K562 (cell line): ENCODE data around the gene SKIDA1. TPM values are rescaled to one million over a fixed set of nuclear protein-coding genes. Genes with fewer than 3 reads are reported as not detected.

Experiments used
- ARHGAP35 ChIP-seq: fragments of 450-650 bp; IDR thresholded peaks from 2 replicates; pipeline ENCODE4 v1.6.1; 2018; ENCODE audit not compliant: partially characterized antibody
- BCOR ChIP-seq: fragments of 450-650 bp; IDR thresholded peaks from 2 replicates; pipeline ENCODE4 v1.6.1; 2016
- CREB3 ChIP-seq: fragments of 450-650 bp; conservative IDR thresholded peaks from 2 replicates; pipeline ENCODE4 v1.6.1; 2016; ENCODE audit warnings: missing genetic modification characterization, low read depth, mild to moderate bottlenecking, missing compliant biosample characterization, moderate library complexity
- ELF4 ChIP-seq: fragments of 450-650 bp; formaldehyde crosslinking; IDR thresholded peaks from 2 replicates; pipeline ENCODE4 v1.4.0; 2022; ENCODE audit warnings: missing genetic modification characterization
- EZH2 ChIP-seq: IDR thresholded peaks from 2 replicates; pipeline ENCODE4 v1.6.1; 2012; ENCODE audit warnings: low read depth, mild to moderate bottlenecking, inconsistent platforms, low read length, borderline replicate concordance
- FIP1L1 ChIP-seq: fragments of 200-400 bp; formaldehyde crosslinking; IDR thresholded peaks from 2 replicates; pipeline ENCODE4 v1.6.1; 2018; ENCODE audit warnings: mild to moderate bottlenecking, low read depth, low read length; ENCODE audit not compliant: poor library complexity, severe bottlenecking
- HDGF ChIP-seq: fragments of 450-650 bp; IDR thresholded peaks from 2 replicates; pipeline ENCODE4 v1.6.1; 2016
- HIVEP1 ChIP-seq: fragments of 250-450 bp; sonication (Bioruptor Pico); IDR thresholded peaks from 2 replicates; pipeline ENCODE4 v1.4.0; 2020; ENCODE audit warnings: mild to moderate bottlenecking
- KLF10 ChIP-seq: fragments of 250-450 bp; sonication (Bioruptor Pico); IDR thresholded peaks from 2 replicates; pipeline ENCODE4 v1.6.1; 2021; ENCODE audit warnings: matching md5 sums
- MBD2 ChIP-seq: sonication (generic); IDR thresholded peaks from 2 replicates; pipeline ENCODE4 v1.6.1; 2016; ENCODE audit warnings: low read depth, borderline replicate concordance
- MEF2A ChIP-seq: IDR thresholded peaks from 2 replicates; pipeline ENCODE4 v1.6.1; 2011; ENCODE audit warnings: low read depth, mild to moderate bottlenecking, low read length, moderate library complexity; ENCODE audit not compliant: control insufficient read depth
- NRF1 ChIP-seq, 2 experiments: fragments of 450-650 bp; IDR thresholded peaks in 1 of 2; conservative IDR thresholded peaks in 1 of 2; 2 replicates each; pipeline ENCODE4 v1.6.1; 2014; ENCODE audit warnings: mild to moderate bottlenecking in 2 of 2
- SNRNP70 ChIP-seq: fragments of 200-400 bp; formaldehyde crosslinking; optimal IDR thresholded peaks from 2 replicates; pipeline ENCODE3; 2017; ENCODE audit warnings: low read depth, low read length
- TCFL5 ChIP-seq: fragments of 250-450 bp; sonication (Bioruptor Pico); conservative IDR thresholded peaks from 2 replicates; pipeline ENCODE4 v1.6.1; 2021; ENCODE audit warnings: mild to moderate bottlenecking, moderate library complexity, matching md5 sums
- THRB ChIP-seq: fragments of 450-650 bp; formaldehyde crosslinking; conservative IDR thresholded peaks from 2 replicates; pipeline ENCODE4 v1.4.0; 2022; ENCODE audit warnings: mild to moderate bottlenecking, missing genetic modification characterization
- ZKSCAN1 ChIP-seq: fragments of 150-350 bp; IDR thresholded peaks from 2 replicates; pipeline ENCODE4 v1.6.1; 2016; ENCODE audit warnings: low read depth, low read length
- ZNF140 ChIP-seq: fragments of 250-450 bp; sonication (Bioruptor Pico); IDR thresholded peaks from 2 replicates; pipeline ENCODE4 v1.8.0; 2021; ENCODE audit warnings: moderate library complexity, mild to moderate bottlenecking, inconsistent platforms
- ZNF507 ChIP-seq: conservative IDR thresholded peaks from 2 replicates; pipeline ENCODE4 v1.6.1; 2017; ENCODE audit warnings: missing genetic modification characterization, missing compliant biosample characterization
- ZNF695 ChIP-seq: fragments of 450-650 bp; formaldehyde crosslinking; IDR thresholded peaks from 2 replicates; pipeline ENCODE4 v1.4.0; 2020; ENCODE audit warnings: mild to moderate bottlenecking, moderate library complexity
- polyA plus RNA-seq, 8 experiments: library from polyadenylated mRNA; depleted of rRNA in 4 of 8; stranded (reverse) in 5 of 8; unstranded in 3 of 8; fragments of >200 nt; fragmentation: Nextera tagmentation in 2 of 8; fragmentation: Illumina TruSeq in 1 of 8; extraction: Ambion mirVana in 2 of 8; extraction: Trizol in 1 of 8; gene quantifications; 2 replicates each; pipeline versions ENCODE4 v1.2.1 to v1.2.3, GENCODE V29; 2011 to 2014; ENCODE audit warnings: inconsistent platforms in 1 of 8, missing spikeins in 1 of 8
- total RNA-seq, 7 experiments: library from RNA; depleted of rRNA in 6 of 7; stranded (reverse); fragments of >200 nt in 6 of 7; fragmentation: Illumina TruSeq in 2 of 7; extraction: Trizol in 2 of 7; gene quantifications; 2 replicates each; pipeline versions ENCODE4 v1.2.1 to v1.2.3, GENCODE V29; 2011 to 2021; ENCODE audit warnings: low replicate concordance in 1 of 7
- TF ChIP-seq, protein P1 (sequence below): IDR thresholded peaks from 2 replicates; pipeline ENCODE4 v1.6.1; 2012; ENCODE audit warnings: low read depth, low read length, improper control_type of control experiment, borderline replicate concordance

Gene SKIDA1
- total and polyA plus RNA-seq, 9 of the 15 experiments (the other 6 are each of a cell fraction or from before 2014, with no cell fraction given) = 0.05 to 1.1 (median 0.42) TPM

- TF ChIP-seq NRF1 (conservative IDR thresholded peaks at IDR 0.05 in 1 of 2, IDR thresholded peaks at IDR 0.05 in 1 of 2) = no peak; a peak in 2 of 4 replicates
- peak; percentile 64 for TF ChIP-seq FIP1L1
- no peak for TF ChIP-seq ELF4 (CRISPR knock-in tag)
- no peak for TF ChIP-seq ZKSCAN1
- TF ChIP-seq ZNF507 (tag) = no peak
- no peak for TF ChIP-seq ZNF140 (CRISPR knock-in tag)
- no peak; the same call in 1 of the 2 replicates for TF ChIP-seq MBD2
- no peak for TF ChIP-seq THRB
- no peak for TF ChIP-seq HDGF
- no peak for TF ChIP-seq SNRNP70
- TF ChIP-seq, protein P1, sequence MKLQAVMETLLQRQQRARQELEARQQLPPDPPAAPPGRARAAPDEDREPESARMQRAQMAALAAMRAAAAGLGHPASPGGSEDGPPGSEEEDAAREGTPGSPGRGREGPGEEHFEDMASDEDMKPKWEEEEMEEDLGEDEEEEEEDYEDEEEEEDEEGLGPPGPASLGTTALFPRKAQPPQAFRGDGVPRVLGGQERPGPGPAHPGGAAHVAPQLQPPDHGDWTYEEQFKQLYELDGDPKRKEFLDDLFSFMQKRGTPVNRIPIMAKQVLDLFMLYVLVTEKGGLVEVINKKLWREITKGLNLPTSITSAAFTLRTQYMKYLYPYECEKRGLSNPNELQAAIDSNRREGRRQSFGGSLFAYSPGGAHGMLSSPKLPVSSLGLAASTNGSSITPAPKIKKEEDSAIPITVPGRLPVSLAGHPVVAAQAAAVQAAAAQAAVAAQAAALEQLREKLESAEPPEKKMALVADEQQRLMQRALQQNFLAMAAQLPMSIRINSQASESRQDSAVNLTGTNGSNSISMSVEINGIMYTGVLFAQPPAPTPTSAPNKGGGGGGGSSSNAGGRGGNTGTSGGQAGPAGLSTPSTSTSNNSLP = no peak
- TF ChIP-seq KLF10 (CRISPR knock-in tag) = no peak
- no peak for TF ChIP-seq HIVEP1 (CRISPR knock-in tag)
- TF ChIP-seq TCFL5 (CRISPR knock-in tag) = no peak
- TF ChIP-seq CREB3 = no peak
- TF ChIP-seq MEF2A = no peak
- no peak for TF ChIP-seq ARHGAP35
- TF ChIP-seq ZNF695 (CRISPR knock-in tag) = no peak
- no peak for TF ChIP-seq BCOR
- TF ChIP-seq EZH2 = no peak
These were observed 28.9 kb downstream of the SKIDA1 start (continued) for GRCh38 chr10:21496343-21497176.
